HepG2 (cell line): Measurements from ENCODE around the gene VPS13C. TPM values are rescaled to one million over a fixed set of nuclear protein-coding genes. Genes with fewer than 3 reads are reported as not detected.
A peak's percentile ranks its signal among the peaks of the same experiment; 100 is the strongest.

Experiments used
- GPN1 ChIP-seq: sonication (generic); formaldehyde crosslinking; IDR thresholded peaks from 2 replicates; pipeline ENCODE4 v1.5.1; 2020; ENCODE audit warnings: missing genetic modification reagents, borderline replicate concordance
- MIER2 ChIP-seq: IDR thresholded peaks from 2 replicates; pipeline ENCODE4 v1.6.1; 2016; ENCODE audit warnings: missing biosample characterization, missing genetic modification reagents
- NR2F6 ChIP-seq, 2 experiments: IDR thresholded peaks; 2 replicates each; pipeline ENCODE4 v1.6.1; 2016; ENCODE audit warnings: antibody characterized with exemption in 1 of 2, mild to moderate bottlenecking in 1 of 2
- TBL1XR1 ChIP-seq: fragments of 150-350 bp; IDR thresholded peaks from 2 replicates; pipeline ENCODE4 v1.6.1; 2014; ENCODE audit warnings: borderline replicate concordance, low read length; ENCODE audit not compliant: partially characterized antibody
- TP53 ChIP-seq: sonication (generic); formaldehyde crosslinking; conservative IDR thresholded peaks from 2 replicates; pipeline ENCODE4 v1.4.0; 2020; ENCODE audit warnings: missing genetic modification reagents
- ZNF234 ChIP-seq: sonication (generic); formaldehyde crosslinking; conservative IDR thresholded peaks from 2 replicates; pipeline ENCODE4 v1.5.1; 2020; ENCODE audit warnings: mild to moderate bottlenecking, missing genetic modification reagents
- ZNF282 ChIP-seq: fragments of 450-650 bp; IDR thresholded peaks from 2 replicates; pipeline ENCODE4 v1.6.1; 2018; ENCODE audit not compliant: partially characterized antibody
- ZNF468 ChIP-seq: sonication (generic); formaldehyde crosslinking; IDR thresholded peaks from 2 replicates; pipeline ENCODE4 v1.8.0; 2022; ENCODE audit warnings: mild to moderate bottlenecking, moderate library complexity, missing genetic modification reagents
- polyA plus RNA-seq, 8 experiments: library from polyadenylated mRNA; depleted of rRNA in 3 of 8; stranded (reverse) in 7 of 8; unstranded in 1 of 8; fragments of >200 nt; fragmentation: Illumina TruSeq in 4 of 8; extraction: Trizol in 4 of 8; gene quantifications; 2 replicates each; pipeline versions ENCODE4 v1.2.1 to v1.2.3, GENCODE V29; 2011 to 2016; ENCODE audit warnings: low read depth in 4 of 8, missing spikeins in 1 of 8, mixed read lengths in 1 of 8; ENCODE audit not compliant: insufficient read depth in 1 of 8
- total RNA-seq, 5 experiments: library from RNA; depleted of rRNA; stranded (reverse); fragments of >200 nt; fragmentation: Illumina TruSeq; extraction: Trizol; gene quantifications; 2 replicates each; pipeline ENCODE4 v1.2.3, GENCODE V29; 2016; ENCODE audit warnings: low read depth in 1 of 5
- TF ChIP-seq, protein P1 (sequence below): sonication (generic); formaldehyde crosslinking; IDR thresholded peaks from 2 replicates; pipeline ENCODE4 v1.4.0; 2020; ENCODE audit warnings: low read depth, missing genetic modification reagents
- TF ChIP-seq, protein P2 (sequence below): sonication (generic); formaldehyde crosslinking; IDR thresholded peaks from 2 replicates; pipeline ENCODE4 v1.4.0; 2020; ENCODE audit warnings: mild to moderate bottlenecking, missing genetic modification reagents
- TF ChIP-seq, protein P3 (sequence below): sonication (generic); formaldehyde crosslinking; IDR thresholded peaks from 2 replicates; pipeline ENCODE4 v1.4.0; 2020; ENCODE audit warnings: missing genetic modification reagents
- TF ChIP-seq, protein P4 (sequence below): sonication (generic); formaldehyde crosslinking; IDR thresholded peaks from 2 replicates; pipeline ENCODE4 v1.5.1; 2020; ENCODE audit warnings: missing genetic modification reagents, mild to moderate bottlenecking, borderline replicate concordance

The VPS13C gene
- total and polyA plus RNA-seq, 2 of the 13 experiments (the other 11 are each of a cell fraction or from before 2014, with no cell fraction given): 10.9 to 26.8 TPM

DNA sequence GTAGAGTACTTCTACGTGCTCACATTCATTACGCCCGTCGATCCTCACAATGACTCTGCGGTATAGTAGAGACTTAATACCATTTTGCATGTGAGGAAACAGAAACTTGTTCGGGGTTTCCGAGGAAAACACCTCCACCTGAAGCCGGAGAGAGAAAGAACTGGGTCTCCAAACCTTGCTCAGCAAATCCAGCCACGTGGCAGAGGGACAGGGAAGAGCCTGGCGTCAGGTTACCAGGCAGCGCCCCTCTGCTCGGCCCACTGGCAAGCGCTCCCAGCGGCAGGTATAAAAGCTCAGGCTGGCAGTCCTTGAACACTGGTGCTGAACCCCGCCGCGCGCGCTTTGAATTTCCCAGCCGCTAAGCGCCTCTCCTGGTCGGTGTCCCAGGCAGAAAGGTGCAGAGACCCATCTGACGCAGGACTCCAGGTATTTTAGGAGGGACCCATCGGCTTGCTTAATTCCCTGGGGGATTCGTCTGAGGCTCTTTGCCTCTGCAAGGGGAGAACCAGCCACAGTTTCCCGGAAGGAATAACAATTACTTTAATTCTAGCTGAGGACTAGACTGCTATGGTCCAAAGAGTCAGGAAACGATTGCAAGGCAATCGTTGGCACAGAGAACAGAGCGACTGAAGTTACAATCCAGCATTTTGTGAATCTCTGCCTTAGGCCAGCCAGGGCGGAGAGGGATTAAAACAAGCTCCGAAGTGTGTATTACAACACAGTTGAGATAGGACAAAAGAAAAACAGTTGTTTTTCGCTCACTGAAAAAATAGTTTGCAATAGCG lies 6.6 kb upstream of the VPS13C start, which contains the start of gene C2CD4A (continued):
- TF ChIP-seq, protein P1, sequence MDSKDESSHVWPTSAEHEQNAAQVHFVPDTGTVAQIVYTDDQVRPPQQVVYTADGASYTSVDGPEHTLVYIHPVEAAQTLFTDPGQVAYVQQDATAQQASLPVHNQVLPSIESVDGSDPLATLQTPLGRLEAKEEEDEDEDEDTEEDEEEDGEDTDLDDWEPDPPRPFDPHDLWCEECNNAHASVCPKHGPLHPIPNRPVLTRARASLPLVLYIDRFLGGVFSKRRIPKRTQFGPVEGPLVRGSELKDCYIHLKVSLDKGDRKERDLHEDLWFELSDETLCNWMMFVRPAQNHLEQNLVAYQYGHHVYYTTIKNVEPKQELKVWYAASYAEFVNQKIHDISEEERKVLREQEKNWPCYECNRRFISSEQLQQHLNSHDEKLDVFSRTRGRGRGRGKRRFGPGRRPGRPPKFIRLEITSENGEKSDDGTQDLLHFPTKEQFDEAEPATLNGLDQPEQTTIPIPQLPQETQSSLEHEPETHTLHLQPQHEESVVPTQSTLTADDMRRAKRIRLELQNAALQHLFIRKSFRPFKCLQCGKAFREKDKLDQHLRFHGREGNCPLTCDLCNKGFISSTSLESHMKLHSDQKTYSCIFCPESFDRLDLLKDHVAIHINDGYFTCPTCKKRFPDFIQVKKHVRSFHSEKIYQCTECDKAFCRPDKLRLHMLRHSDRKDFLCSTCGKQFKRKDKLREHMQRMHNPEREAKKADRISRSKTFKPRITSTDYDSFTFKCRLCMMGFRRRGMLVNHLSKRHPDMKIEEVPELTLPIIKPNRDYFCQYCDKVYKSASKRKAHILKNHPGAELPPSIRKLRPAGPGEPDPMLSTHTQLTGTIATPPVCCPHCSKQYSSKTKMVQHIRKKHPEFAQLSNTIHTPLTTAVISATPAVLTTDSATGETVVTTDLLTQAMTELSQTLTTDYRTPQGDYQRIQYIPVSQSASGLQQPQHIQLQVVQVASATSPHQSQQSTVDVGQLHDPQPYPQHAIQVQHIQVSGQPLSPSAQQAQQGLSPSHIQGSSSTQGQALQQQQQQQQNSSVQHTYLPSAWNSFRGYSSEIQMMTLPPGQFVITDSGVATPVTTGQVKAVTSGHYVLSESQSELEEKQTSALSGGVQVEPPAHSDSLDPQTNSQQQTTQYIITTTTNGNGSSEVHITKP (CRISPR knock-in tag): no peak
- TF ChIP-seq ZNF282: no peak
- TF ChIP-seq, protein P2, sequence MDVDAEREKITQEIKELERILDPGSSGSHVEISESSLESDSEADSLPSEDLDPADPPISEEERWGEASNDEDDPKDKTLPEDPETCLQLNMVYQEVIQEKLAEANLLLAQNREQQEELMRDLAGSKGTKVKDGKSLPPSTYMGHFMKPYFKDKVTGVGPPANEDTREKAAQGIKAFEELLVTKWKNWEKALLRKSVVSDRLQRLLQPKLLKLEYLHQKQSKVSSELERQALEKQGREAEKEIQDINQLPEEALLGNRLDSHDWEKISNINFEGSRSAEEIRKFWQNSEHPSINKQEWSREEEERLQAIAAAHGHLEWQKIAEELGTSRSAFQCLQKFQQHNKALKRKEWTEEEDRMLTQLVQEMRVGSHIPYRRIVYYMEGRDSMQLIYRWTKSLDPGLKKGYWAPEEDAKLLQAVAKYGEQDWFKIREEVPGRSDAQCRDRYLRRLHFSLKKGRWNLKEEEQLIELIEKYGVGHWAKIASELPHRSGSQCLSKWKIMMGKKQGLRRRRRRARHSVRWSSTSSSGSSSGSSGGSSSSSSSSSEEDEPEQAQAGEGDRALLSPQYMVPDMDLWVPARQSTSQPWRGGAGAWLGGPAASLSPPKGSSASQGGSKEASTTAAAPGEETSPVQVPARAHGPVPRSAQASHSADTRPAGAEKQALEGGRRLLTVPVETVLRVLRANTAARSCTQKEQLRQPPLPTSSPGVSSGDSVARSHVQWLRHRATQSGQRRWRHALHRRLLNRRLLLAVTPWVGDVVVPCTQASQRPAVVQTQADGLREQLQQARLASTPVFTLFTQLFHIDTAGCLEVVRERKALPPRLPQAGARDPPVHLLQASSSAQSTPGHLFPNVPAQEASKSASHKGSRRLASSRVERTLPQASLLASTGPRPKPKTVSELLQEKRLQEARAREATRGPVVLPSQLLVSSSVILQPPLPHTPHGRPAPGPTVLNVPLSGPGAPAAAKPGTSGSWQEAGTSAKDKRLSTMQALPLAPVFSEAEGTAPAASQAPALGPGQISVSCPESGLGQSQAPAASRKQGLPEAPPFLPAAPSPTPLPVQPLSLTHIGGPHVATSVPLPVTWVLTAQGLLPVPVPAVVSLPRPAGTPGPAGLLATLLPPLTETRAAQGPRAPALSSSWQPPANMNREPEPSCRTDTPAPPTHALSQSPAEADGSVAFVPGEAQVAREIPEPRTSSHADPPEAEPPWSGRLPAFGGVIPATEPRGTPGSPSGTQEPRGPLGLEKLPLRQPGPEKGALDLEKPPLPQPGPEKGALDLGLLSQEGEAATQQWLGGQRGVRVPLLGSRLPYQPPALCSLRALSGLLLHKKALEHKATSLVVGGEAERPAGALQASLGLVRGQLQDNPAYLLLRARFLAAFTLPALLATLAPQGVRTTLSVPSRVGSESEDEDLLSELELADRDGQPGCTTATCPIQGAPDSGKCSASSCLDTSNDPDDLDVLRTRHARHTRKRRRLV (CRISPR knock-in tag): no peak
- TF ChIP-seq, protein P3, sequence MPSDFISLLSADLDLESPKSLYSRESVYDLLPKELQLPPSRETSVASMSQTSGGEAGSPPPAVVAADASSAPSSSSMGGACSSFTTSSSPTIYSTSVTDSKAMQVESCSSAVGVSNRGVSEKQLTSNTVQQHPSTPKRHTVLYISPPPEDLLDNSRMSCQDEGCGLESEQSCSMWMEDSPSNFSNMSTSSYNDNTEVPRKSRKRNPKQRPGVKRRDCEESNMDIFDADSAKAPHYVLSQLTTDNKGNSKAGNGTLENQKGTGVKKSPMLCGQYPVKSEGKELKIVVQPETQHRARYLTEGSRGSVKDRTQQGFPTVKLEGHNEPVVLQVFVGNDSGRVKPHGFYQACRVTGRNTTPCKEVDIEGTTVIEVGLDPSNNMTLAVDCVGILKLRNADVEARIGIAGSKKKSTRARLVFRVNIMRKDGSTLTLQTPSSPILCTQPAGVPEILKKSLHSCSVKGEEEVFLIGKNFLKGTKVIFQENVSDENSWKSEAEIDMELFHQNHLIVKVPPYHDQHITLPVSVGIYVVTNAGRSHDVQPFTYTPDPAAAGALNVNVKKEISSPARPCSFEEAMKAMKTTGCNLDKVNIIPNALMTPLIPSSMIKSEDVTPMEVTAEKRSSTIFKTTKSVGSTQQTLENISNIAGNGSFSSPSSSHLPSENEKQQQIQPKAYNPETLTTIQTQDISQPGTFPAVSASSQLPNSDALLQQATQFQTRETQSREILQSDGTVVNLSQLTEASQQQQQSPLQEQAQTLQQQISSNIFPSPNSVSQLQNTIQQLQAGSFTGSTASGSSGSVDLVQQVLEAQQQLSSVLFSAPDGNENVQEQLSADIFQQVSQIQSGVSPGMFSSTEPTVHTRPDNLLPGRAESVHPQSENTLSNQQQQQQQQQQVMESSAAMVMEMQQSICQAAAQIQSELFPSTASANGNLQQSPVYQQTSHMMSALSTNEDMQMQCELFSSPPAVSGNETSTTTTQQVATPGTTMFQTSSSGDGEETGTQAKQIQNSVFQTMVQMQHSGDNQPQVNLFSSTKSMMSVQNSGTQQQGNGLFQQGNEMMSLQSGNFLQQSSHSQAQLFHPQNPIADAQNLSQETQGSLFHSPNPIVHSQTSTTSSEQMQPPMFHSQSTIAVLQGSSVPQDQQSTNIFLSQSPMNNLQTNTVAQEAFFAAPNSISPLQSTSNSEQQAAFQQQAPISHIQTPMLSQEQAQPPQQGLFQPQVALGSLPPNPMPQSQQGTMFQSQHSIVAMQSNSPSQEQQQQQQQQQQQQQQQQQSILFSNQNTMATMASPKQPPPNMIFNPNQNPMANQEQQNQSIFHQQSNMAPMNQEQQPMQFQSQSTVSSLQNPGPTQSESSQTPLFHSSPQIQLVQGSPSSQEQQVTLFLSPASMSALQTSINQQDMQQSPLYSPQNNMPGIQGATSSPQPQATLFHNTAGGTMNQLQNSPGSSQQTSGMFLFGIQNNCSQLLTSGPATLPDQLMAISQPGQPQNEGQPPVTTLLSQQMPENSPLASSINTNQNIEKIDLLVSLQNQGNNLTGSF: 0 out of 2 replicates have a peak, but pooled peaks have one; percentile 19
- TF ChIP-seq ZNF234 (CRISPR knock-in tag): no peak
- no peak for TF ChIP-seq NR2F6 (IDR thresholded peaks at IDR 0.05)
- no peak; the same call in 1 of the 2 replicates for TF ChIP-seq NR2F6 (CRISPR knock-in tag; IDR thresholded peaks at IDR 0.05)
- TF ChIP-seq ZNF468: no peak
- TF ChIP-seq, protein P4, sequence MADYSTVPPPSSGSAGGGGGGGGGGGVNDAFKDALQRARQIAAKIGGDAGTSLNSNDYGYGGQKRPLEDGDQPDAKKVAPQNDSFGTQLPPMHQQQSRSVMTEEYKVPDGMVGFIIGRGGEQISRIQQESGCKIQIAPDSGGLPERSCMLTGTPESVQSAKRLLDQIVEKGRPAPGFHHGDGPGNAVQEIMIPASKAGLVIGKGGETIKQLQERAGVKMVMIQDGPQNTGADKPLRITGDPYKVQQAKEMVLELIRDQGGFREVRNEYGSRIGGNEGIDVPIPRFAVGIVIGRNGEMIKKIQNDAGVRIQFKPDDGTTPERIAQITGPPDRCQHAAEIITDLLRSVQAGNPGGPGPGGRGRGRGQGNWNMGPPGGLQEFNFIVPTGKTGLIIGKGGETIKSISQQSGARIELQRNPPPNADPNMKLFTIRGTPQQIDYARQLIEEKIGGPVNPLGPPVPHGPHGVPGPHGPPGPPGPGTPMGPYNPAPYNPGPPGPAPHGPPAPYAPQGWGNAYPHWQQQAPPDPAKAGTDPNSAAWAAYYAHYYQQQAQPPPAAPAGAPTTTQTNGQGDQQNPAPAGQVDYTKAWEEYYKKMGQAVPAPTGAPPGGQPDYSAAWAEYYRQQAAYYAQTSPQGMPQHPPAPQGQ: no peak
- no peak for TF ChIP-seq TP53 (CRISPR knock-in tag)
- no peak for TF ChIP-seq GPN1 (CRISPR knock-in tag)
- no peak for TF ChIP-seq TBL1XR1
- peak; percentile 88 for TF ChIP-seq MIER2 (CRISPR knock-in tag)
